A549 treated with AZD9567 at 1 μM for 4 hours (cell line): ENCODE results near the gene CSRP3. TPM values are rescaled to one million over a fixed set of nuclear protein-coding genes. Genes with fewer than 3 reads are reported as not detected.

Experiments
- total RNA-seq: library from RNA; stranded (reverse); fragments of 200-300 nt; extraction: Qiagen RNA extraction; gene quantifications from 5 replicates; pipeline ENCODE4 v1.2.3, GENCODE V29; 2022; ENCODE audit not compliant: insufficient read depth

The CSRP3 gene
- total RNA-seq = not detected in 5 replicates

DNA sequence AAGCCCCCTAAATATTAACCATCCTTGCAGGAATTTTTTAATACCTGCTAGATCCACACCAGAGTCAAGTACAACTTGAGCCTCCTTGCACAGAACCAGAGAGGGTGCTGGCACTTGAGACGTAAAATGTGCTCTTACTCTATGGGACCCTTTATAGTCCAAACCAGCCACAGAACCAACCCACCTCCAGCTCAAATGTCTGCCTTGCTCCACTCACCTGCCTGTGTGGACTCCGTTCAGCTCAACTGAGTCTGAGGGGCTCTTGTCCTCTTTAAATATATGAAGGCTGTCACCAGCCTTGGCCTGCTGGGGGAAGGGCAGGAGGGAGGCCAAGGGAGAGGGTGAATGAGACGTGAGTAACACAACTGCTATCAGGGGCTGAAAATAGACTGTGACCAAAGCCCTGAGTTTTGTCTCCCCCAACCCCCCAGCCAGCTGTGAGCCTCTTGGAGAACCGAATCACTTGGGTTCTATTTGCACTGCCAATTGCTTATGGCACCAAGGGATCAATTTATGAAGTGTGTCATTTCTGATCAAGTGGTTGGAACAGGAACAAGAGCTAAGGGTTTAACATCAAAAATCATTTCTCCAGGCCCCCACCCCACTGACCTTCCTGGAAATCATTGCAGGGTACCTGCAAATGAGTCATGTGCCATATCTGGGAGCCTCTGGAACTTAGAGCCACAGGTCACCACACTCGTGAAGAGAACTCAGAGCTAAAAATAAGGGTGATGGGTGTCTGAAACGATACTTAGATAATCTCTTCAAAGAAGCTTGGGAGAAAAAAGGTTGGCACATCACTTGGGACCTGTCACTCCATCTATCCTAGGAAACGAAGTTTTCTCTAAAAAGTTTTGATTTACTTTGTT lies at the start of gene CSRP3:
CSRP3 (minus strand) TSS at position 247 of the 869 bp plus-strand sequence. CDS start 9,535 bp downstream, outside the sequence.

DNA sequence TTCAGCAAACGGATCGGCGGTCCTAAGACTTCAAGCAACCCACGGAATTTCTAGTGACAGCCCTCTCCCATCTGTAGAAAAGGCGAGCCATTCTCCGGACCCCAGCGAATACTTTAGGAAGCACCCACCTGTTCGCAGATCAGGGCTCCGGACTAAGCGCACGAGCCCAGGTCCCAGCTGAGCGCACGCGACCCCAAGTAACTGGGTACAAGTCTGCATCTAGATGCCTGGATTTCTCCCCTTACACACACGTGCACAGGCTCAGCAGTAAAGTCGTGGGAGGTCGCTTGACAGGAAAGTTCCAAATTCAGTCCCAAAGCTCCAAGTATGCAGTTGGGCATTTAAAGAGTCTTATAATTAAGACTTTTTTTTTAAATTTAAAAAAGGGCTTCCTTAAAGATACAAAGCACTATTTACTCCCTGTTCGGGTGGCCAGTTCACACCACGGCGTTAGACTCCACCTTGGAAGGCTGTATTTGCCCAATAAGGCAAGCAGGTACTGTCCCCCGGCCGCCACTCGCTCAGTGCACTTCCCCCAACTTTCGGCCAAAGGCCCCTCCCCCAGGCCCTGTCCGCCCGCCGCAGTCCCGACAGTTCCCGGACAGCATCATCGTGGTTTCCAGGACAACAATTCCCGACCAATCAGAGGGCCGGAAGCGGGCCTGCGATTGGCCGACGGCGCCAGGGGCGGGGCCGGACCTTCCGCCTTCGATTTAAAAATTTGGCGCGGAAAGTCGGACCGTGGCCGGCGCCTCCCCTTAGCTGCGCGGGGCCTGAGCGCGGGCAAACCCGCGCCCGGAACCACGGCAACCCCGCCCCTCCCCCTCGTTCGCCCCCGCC lies 38.9 kb upstream of the CSRP3 start, which contains the start of gene E2F8:
E2F8 (minus strand) TSS at position 526 of the 840 bp plus-strand sequence. CDS start 824 bp downstream, outside the sequence.

Other genes starting within 250 kb of the CSRP3 start
- gene MRGPRX2, start 141.3 kb downstream of the CSRP3 start, total RNA-seq = not detected in 5 replicates
- gene ZDHHC13, start 84.8 kb downstream of the CSRP3 start, total RNA-seq = 14.5 to 30.2 TPM (median 17.7 TPM) in 5 replicates
- 5.1 to 8.8 TPM (median 6.0 TPM) in 5 replicates for gene E2F8, start 39.0 kb upstream of the CSRP3 start, total RNA-seq